Bronchial epithelial cell (primary cell): Measurements from ENCODE around the gene CNTN3. TPM values are rescaled to one million over a fixed set of nuclear protein-coding genes. Genes with fewer than 3 reads are reported as not detected.

Experiments
- DNase-seq: peaks from one replicate; pipeline ENCODE4 v3.0.0-alpha.2; 2010; ENCODE audit warnings: low read depth
- FAIRE-seq: peaks from 2 replicates; lab custom pipeline; 2011; peaks lifted over from hg19 to GRCh38; lab: Jason Lieb, UNC
- H3K27me3 ChIP-seq: 2 replicates; pipeline ENCODE4 v1.5.1; 2011; ENCODE audit warnings: low read length; ENCODE audit not compliant: control insufficient read depth, insufficient read depth
- H3K36me3 ChIP-seq: 2 replicates; pipeline ENCODE4 v1.5.1; 2011; ENCODE audit warnings: low read length; ENCODE audit not compliant: control insufficient read depth, insufficient read depth
- H3K4me3 ChIP-seq: 2 replicates; pipeline ENCODE4 v1.5.1; 2011; ENCODE audit warnings: mild to moderate bottlenecking, low read depth, low read length, control low read depth
- CTCF ChIP-seq: IDR thresholded peaks from 2 replicates; pipeline ENCODE4 v1.5.1; 2011; ENCODE audit warnings: mild to moderate bottlenecking, moderate library complexity, low read length, control low read depth, inconsistent platforms; ENCODE audit not compliant: insufficient read depth, severe bottlenecking
- total RNA-seq: library from RNA; depleted of rRNA; stranded (reverse); fragments of >200 nt; gene quantifications from 2 replicates; pipeline ENCODE4 v1.2.1, GENCODE V29; 2014

CNTN3 gene
- total RNA-seq, 1 donor from 2014 or later, result 1.1 TPM

- TF ChIP-seq CTCF, result no peak
- FAIRE-seq (no peak), DNase-seq (no peak)
- Histone ChIP-seq H3K36me3 (no peaks in the 10 kb centered on the region), H3K27me3 (no peaks in the 10 kb centered on the region), H3K4me3 (no peak overlapping the region)
Observed at GRCh38 chr3:74636981-74637380, 22.5 kb upstream of the CNTN3 start.

DNA sequence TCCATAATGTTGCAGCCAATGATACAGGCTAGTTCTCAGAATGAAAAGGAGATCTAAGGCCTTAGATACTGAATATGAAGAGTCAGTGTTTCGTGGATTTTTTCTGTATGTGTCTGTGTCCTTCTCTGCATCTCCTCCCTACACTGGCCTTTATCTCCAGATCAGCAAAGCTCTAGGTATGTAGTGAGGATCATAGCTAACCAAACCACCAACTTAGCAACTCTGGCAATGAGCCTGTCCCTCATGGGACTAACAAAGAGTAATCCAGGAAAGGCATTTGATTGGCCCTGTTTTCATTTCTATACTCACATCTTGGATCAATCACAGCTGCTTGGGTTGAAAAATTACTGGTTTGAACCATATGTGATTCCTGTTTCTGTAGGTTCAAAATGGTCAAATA, 18.6 kb upstream of the CNTN3 start:
- H3K4me3 ChIP-seq, result no peak overlapping the region
- DNase-seq (no peak), FAIRE-seq (no peak)
- TF ChIP-seq CTCF, result no peak
- H3K27me3 ChIP-seq, result no peaks in the 10 kb centered on the region
- H3K36me3 ChIP-seq, result no peaks in the 10 kb centered on the region

- Histone ChIP-seq H3K27me3 (no peaks in the 10 kb centered on the region), H3K36me3 (no peaks in the 10 kb centered on the region), H3K4me3 (no peak overlapping the region)
- FAIRE-seq (no peak), DNase-seq (no peak)
- TF ChIP-seq CTCF, result no peak
Observed at GRCh38 chr3:74631351-74632140, 17.1 kb upstream of the CNTN3 start.

DNA sequence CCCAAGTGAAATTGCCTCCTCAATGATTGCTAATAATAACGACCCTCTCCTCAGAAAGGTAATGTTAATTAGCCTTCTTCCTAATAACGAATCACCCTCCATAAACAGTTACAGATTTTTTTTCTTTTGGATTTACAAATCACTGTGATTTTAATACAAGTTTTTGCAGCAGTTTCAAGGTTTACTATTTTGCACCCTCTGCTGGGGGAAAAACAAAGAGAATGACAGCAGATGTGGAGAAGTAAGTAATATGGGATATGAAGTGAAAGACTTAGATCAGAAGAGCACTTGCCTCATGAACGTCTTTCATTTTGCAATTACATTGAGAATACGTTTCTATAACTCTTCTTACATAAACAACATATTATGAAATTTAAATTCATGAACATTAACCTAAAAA, 16.1 kb upstream of the CNTN3 start:
- DNase-seq (peak; percentile 40), FAIRE-seq (no peak)
- Histone ChIP-seq H3K36me3 (no peaks in the 10 kb centered on the region), H3K27me3 (no peaks in the 10 kb centered on the region), H3K4me3 (no peak overlapping the region)
- TF ChIP-seq CTCF, result peak; percentile 28

- Histone ChIP-seq H3K36me3 (no peaks in the 10 kb centered on the region), H3K4me3 (no peak overlapping the region), H3K27me3 (no peaks in the 10 kb centered on the region)
- TF ChIP-seq CTCF, result no peak
- FAIRE-seq (no peak), DNase-seq (no peak)
Observed at GRCh38 chr3:74626011-74626410, 11.6 kb upstream of the CNTN3 start.

- FAIRE-seq, result no peak
- peak; percentile 76 for DNase-seq
- Histone ChIP-seq H3K36me3 (no peaks in the 10 kb centered on the region), H3K4me3 (no peak overlapping the region), H3K27me3 (no peaks in the 10 kb centered on the region)
- TF ChIP-seq CTCF, result no peak
Observed at GRCh38 chr3:74624301-74624700, 9.8 kb upstream of the CNTN3 start.
